CD14-positive monocyte (primary cell): ENCODE results near the gene INHBC. TPM values are rescaled to one million over a fixed set of nuclear protein-coding genes. Genes with fewer than 3 reads are reported as not detected.

Experiments
- DNase-seq, 3 donors: peaks; one replicate each; pipeline ENCODE4 v3.0.0-alpha.2; 2011 to 2022
- H2AFZ ChIP-seq: 2 replicates; pipeline ENCODE4 v1.6.0; 2012; ENCODE audit warnings: mild to moderate bottlenecking, low read depth, low read length, inconsistent platforms; ENCODE audit not compliant: insufficient read depth, poor library complexity, severe bottlenecking
- H3K27ac ChIP-seq, 2 donors: 1 replicate in 1 of 2; 2 replicates in 1 of 2; pipeline ENCODE4 v1.5.1; 2012 to 2013; ENCODE audit warnings: low read length in 2 of 2, control low read depth in 1 of 2, inconsistent platforms in 1 of 2, low read depth in 1 of 2, mild to moderate bottlenecking in 1 of 2
- H3K27me3 ChIP-seq, 2 donors: one replicate each; pipeline versions ENCODE4 v1.6.0 to v1.6.1; 2011 to 2013; ENCODE audit warnings: low read length in 2 of 2; ENCODE audit not compliant: control insufficient read depth in 2 of 2, insufficient read depth in 2 of 2
- H3K36me3 ChIP-seq, 2 donors: replicated peaks in 1 of 2; 1 replicate in 1 of 2; 2 replicates in 1 of 2; pipeline versions ENCODE4 v1.5.1 to v1.6.1; 2012 to 2013; ENCODE audit warnings: low read length in 2 of 2, control low read depth in 1 of 2, inconsistent platforms in 1 of 2, mild to moderate bottlenecking in 1 of 2; ENCODE audit not compliant: insufficient read depth in 2 of 2, control insufficient read depth in 1 of 2
- H3K4me1 ChIP-seq, 2 donors: 1 replicate in 1 of 2; 2 replicates in 1 of 2; pipeline versions ENCODE4 v1.5.1 to v1.6.1; 2012 to 2013; ENCODE audit warnings: low read length in 2 of 2, control low read depth in 1 of 2, inconsistent platforms in 1 of 2, mild to moderate bottlenecking in 1 of 2, moderate library complexity in 1 of 2; ENCODE audit not compliant: insufficient read depth in 2 of 2, control insufficient read depth in 1 of 2
- H3K4me2 ChIP-seq: replicated peaks from 2 replicates; pipeline ENCODE3; 2012; ENCODE audit warnings: low read length, moderate library complexity, mild to moderate bottlenecking; ENCODE audit not compliant: poor library complexity, severe bottlenecking; ENCODE audit errors: extremely low read depth
- H3K4me3 ChIP-seq, 3 experiments: fragments of 200-600 bp in 1 of 3; sonication (generic) in 1 of 3; replicated peaks in 1 of 3; 1 replicate in 2 of 3; 2 replicates in 1 of 3; pipeline ENCODE4 v1.5.1; 2011 to 2013; ENCODE audit warnings: low read length in 3 of 3, mild to moderate bottlenecking in 3 of 3, control low read depth in 2 of 3, low read depth in 2 of 3, inconsistent platforms in 1 of 3, moderate library complexity in 1 of 3
- H3K79me2 ChIP-seq: 2 replicates; pipeline ENCODE4 v1.6.0; 2012; ENCODE audit warnings: mild to moderate bottlenecking, control low read depth, inconsistent platforms, low read length, moderate library complexity; ENCODE audit not compliant: insufficient read depth
- H3K9ac ChIP-seq: 2 replicates; pipeline ENCODE4 v1.6.0; 2017; ENCODE audit warnings: low read length, mild to moderate bottlenecking; ENCODE audit not compliant: insufficient read depth, poor library complexity, severe bottlenecking
- H3K9me3 ChIP-seq, 2 donors: replicated peaks in 1 of 2; 1 replicate in 1 of 2; 2 replicates in 1 of 2; pipeline versions ENCODE4 v1.5.1 to v1.6.1; 2012 to 2013; ENCODE audit warnings: low read length in 2 of 2, control low read depth in 1 of 2; ENCODE audit not compliant: control insufficient read depth in 1 of 2, insufficient read depth in 1 of 2
- H4K20me1 ChIP-seq: 2 replicates; pipeline ENCODE4 v1.6.0; 2012; ENCODE audit warnings: mild to moderate bottlenecking, low read length, control low read depth, moderate library complexity; ENCODE audit not compliant: insufficient read depth
- H3K27ac Mint-ChIP-seq, 7 donors: one replicate each; pipeline ENCODE4 v1.8.0; 2020; ENCODE audit warnings: mild to moderate bottlenecking in 7 of 7, mixed read lengths in 7 of 7, moderate library complexity in 6 of 7, inconsistent platforms in 2 of 7
- H3K27me3 Mint-ChIP-seq, 3 donors: one replicate each; pipeline ENCODE4 v1.8.0; 2021 to 2022; ENCODE audit warnings: low read depth in 3 of 3, mild to moderate bottlenecking in 3 of 3, mixed read lengths in 3 of 3, moderate library complexity in 3 of 3, inconsistent platforms in 1 of 3
- H3K36me3 Mint-ChIP-seq, 2 donors: one replicate each; pipeline ENCODE4 v1.8.0; 2020; ENCODE audit warnings: mixed read lengths in 2 of 2, inconsistent platforms in 1 of 2, mild to moderate bottlenecking in 1 of 2
- H3K4me1 Mint-ChIP-seq: one replicate; pipeline ENCODE4 v1.8.0; 2020; ENCODE audit warnings: mild to moderate bottlenecking, mixed read lengths
- H3K4me3 Mint-ChIP-seq, 2 donors: one replicate each; pipeline ENCODE4 v1.8.0; 2020; ENCODE audit warnings: mild to moderate bottlenecking in 2 of 2, mixed read lengths in 2 of 2, moderate library complexity in 1 of 2
- H3K9me3 Mint-ChIP-seq, 7 donors: one replicate each; pipeline ENCODE4 v1.8.0; 2020 to 2022; ENCODE audit warnings: mixed read lengths in 7 of 7, mild to moderate bottlenecking in 6 of 7, moderate library complexity in 6 of 7, inconsistent platforms in 2 of 7
- WGBS: methylation state at CpG from one replicate; pipeline ENCODE4 v1.1.5; 2013; ENCODE audit warnings: missing lambda C conversion rate; ENCODE audit not compliant: insufficient coverage; 5-methylcytosine and 5-hydroxymethylcytosine counted together
- intact Hi-C, 2 donors: fragments of 100-400 bp; cut with micrococcal nuclease; formaldehyde crosslinking; loops; one replicate each; pipeline versions ENCODE4 v1.15.0 to v1.15.1; 2023
- polyA plus RNA-seq, 3 donors: library from polyadenylated mRNA; depleted of rRNA in 1 of 3; unstranded in 2 of 3; stranded (reverse) in 1 of 3; fragments of 300-500 nt in 2 of 3; fragments of >200 nt in 1 of 3; fragmentation: Illumina TruSeq in 2 of 3; gene quantifications; 1 replicate in 2 of 3; 2 replicates in 1 of 3; pipeline ENCODE4 v1.2.3, GENCODE V29; 2012 to 2021
- TF ChIP-seq, protein P1 (sequence below): fragments of 200-600 bp; IDR thresholded peaks from one replicate; pipeline ENCODE4 v1.8.0; 2022; ENCODE audit warnings: antibody characterized with exemption, mild to moderate bottlenecking

Gene INHBC
- polyA plus RNA-seq, 3 donors, result not detected

DNA sequence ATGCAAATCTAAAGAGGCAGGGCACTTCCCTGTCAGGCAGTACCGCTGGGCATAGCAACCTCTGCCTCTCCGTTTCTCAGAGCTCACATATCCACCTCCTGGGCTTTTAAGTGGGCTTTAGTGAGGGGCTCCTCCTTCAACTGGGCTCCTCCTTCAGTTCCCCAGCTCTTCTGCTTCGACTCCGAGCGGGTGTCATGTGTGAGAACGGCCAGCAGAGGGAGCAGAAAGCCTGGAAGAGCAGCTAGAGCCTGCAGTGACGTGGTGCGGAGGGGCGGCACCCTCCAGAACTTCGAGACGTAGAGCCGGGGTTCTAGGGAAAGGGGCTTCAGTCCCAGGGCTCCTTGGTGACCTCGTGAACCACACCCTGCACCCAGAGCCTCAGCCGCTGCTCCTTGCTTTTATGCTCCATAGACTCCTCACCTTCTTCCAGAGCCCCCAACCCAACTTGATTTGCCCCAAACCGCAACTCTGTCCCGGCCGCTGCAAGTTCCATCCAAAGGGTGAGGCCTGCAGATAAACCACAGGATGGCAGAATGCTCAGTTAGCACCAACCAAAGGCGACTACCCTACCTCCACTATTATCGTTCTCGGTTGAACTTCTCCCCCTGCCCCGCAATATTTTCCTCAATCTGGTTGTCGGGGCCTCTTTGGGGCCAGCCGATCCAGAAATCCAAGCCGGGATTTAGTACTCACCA lies 24.6 kb downstream of the INHBC start:
- no peaks in the 10 kb centered on the region for H3K79me2 ChIP-seq
- H3K27me3 ChIP-seq, result peaks cover 15 to 20% of the 10 kb centered on the region in 2 donors
- peak overlapping the region; percentile 74 for H3K9ac ChIP-seq
- Mint-ChIP-seq H3K27ac (peak overlapping the region; percentile 96 to 99 (median 97)), H3K27me3 (peaks cover 40 to 52% (median 49%) of the 10 kb centered on the region in 3 donors), H3K4me1 (peaks cover 61% of the 10 kb centered on the region), H3K4me3 (peak overlapping the region; percentile 95), H3K9me3 (peaks cover 0 to 6% (median 1%) of the 10 kb centered on the region in 7 donors), H3K36me3 (peaks cover 2 to 3% of the 10 kb centered on the region in 2 donors)
- peak; percentile 85 to 89 (median 89) for DNase-seq
- 1% methylated on average over 18 of the region's 24 CpGs for WGBS
- H3K9me3 ChIP-seq, result peaks cover 0 to 4% of the 10 kb centered on the region in 2 donors
- intact Hi-C loops, result loop anchor here (2.0 to 10.0 kb wide), 3 partner anchors 154 to 528 kb away; partner anchors contain the start of gene B4GALNT1 (in 1 of the 2)
- peak overlapping the region; percentile 86 for H2AFZ ChIP-seq
- H3K4me3 ChIP-seq, result peak overlapping the region; percentile 67 to 94 (median 84)
- H3K27ac ChIP-seq, result peak overlapping the region; percentile 88 to 94
- no peaks in the 10 kb centered on the region for H4K20me1 ChIP-seq
- peaks cover 42 to 59% of the 10 kb centered on the region in 2 donors for H3K4me1 ChIP-seq
- TF ChIP-seq, protein P1, sequence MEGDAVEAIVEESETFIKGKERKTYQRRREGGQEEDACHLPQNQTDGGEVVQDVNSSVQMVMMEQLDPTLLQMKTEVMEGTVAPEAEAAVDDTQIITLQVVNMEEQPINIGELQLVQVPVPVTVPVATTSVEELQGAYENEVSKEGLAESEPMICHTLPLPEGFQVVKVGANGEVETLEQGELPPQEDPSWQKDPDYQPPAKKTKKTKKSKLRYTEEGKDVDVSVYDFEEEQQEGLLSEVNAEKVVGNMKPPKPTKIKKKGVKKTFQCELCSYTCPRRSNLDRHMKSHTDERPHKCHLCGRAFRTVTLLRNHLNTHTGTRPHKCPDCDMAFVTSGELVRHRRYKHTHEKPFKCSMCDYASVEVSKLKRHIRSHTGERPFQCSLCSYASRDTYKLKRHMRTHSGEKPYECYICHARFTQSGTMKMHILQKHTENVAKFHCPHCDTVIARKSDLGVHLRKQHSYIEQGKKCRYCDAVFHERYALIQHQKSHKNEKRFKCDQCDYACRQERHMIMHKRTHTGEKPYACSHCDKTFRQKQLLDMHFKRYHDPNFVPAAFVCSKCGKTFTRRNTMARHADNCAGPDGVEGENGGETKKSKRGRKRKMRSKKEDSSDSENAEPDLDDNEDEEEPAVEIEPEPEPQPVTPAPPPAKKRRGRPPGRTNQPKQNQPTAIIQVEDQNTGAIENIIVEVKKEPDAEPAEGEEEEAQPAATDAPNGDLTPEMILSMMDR, result peak; percentile 98
- no peaks in the 10 kb centered on the region for H3K36me3 ChIP-seq
- peak overlapping the region; percentile 89 for H3K4me2 ChIP-seq

DNA sequence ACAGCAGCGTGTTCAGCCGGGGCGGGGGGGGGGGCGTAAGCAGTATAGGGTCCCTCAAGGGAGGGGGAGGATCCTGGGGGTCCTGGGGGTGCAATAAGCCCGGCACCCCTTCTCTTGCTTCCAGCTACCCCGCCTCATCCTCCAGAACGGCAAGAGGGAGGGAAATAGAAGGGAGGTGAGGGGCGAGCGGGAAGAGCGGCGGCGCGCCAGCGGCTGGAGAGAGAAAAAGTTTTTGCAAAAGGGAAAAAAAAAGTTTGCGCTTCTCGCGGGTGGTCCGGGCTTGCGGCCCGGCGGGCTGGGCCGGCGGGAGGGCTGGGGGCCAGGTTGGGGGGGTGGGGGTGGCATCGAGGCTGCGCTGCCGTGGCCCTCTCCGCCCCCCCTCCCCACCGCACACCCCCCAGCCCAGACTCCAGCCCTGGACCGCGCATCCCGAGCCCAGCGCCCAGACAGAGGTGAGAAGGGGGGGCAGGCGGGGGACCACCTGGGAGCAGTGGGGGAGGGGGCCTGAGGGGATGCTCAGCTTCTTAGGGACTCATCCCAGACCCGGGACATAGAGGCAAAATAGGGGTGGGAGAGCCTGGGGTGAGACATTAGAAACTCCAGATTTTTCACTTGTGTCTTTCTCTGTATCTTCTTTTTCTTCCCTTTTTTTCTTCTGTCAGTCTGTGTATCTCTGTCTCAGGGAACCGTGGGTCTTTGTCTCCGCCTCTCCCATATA lies 25.3 kb downstream of the INHBC start, which contains the start of gene GLI1:
Gene GLI1, plus strand, starts transcription at position 36 of the 718 bp plus-strand sequence. CDS start 3,907 bp downstream, outside the sequence.
- Mint-ChIP-seq H3K27me3 (peaks cover 46 to 55% (median 55%) of the 10 kb centered on the region in 3 donors), H3K27ac (peak within 1 kb of the TSS; percentile 96 to 99 (median 97))

More for the DNA sequence above, 25.3 kb downstream of the INHBC start, which contains the start of gene GLI1:
- H3K4me1 ChIP-seq, result peaks cover 38 to 53% of the 10 kb centered on the region in 2 donors
- H3K4me1 Mint-ChIP-seq, result peaks cover 57% of the 10 kb centered on the region
- H3K4me3 Mint-ChIP-seq, result peak within 1 kb of the TSS; percentile 95 to 97
- DNase-seq, result no peak
- H3K36me3 Mint-ChIP-seq, result peaks cover 2 to 3% of the 10 kb centered on the region in 2 donors
- no peaks in the 10 kb centered on the region for H4K20me1 ChIP-seq
- H3K4me2 ChIP-seq, result peak within 1 kb of the TSS; percentile 89
- peak within 1 kb of the TSS; percentile 74 for H3K9ac ChIP-seq
- H3K27me3 ChIP-seq, result peaks cover 15 to 25% of the 10 kb centered on the region in 2 donors
- H3K79me2 ChIP-seq, result no peaks in the 10 kb centered on the region
- peak within 1 kb of the TSS; percentile 67 to 94 (median 84) for H3K4me3 ChIP-seq
- intact Hi-C loops, result loop anchor here (2.0 to 10.0 kb wide), 4 partner anchors 155 to 529 kb away; partner anchors contain the start of genes B4GALNT1 (in 1 of the 2) and SDR9C7 (in 1 of the 2)
- H2AFZ ChIP-seq, result peak within 1 kb of the TSS; percentile 86
- H3K27ac ChIP-seq, result peak within 1 kb of the TSS; percentile 88 to 94
- no peaks in the 10 kb centered on the region for H3K36me3 ChIP-seq
- TF ChIP-seq, protein P1, result no peak
- WGBS, result no CpG with 5 or more reads among the region's 36 CpGs
- peaks cover 0 to 6% (median 1%) of the 10 kb centered on the region in 7 donors for H3K9me3 Mint-ChIP-seq
- H3K9me3 ChIP-seq, result peaks cover 0 to 4% of the 10 kb centered on the region in 2 donors
